Natural killer cell (primary cell): ENCODE data around the gene ARHGEF39. TPM values are rescaled to one million over a fixed set of nuclear protein-coding genes. Genes with fewer than 3 reads are reported as not detected.

Experiments
- ATAC-seq, 3 donors: fragments of 150-1000 bp in 2 of 3; fragments of 200-7000 bp in 1 of 3; cut with Tn5 transposase; 1 replicate in 1 of 3; 2 replicates in 2 of 3; pipeline ENCODE4 v1.10.0; 2021; ENCODE audit warnings: mild to moderate bottlenecking in 2 of 3, moderate library complexity in 2 of 3
- DNase-seq, 2 donors: peaks; one replicate each; pipeline versions ENCODE4 v3.0.0 to v3.0.0-alpha.2; 2013 to 2021; ENCODE audit warnings: mixed read lengths in 1 of 2
- H3K27ac ChIP-seq: one replicate; pipeline ENCODE4 v1.5.1; 2013; ENCODE audit warnings: mild to moderate bottlenecking, low read length
- H3K27me3 ChIP-seq: one replicate; pipeline ENCODE4 v1.6.1; 2013; ENCODE audit warnings: low read length; ENCODE audit not compliant: control insufficient read depth, insufficient read depth
- H3K36me3 ChIP-seq: one replicate; pipeline ENCODE4 v1.6.1; 2013; ENCODE audit warnings: low read length; ENCODE audit not compliant: control insufficient read depth, insufficient read depth
- H3K4me1 ChIP-seq: one replicate; pipeline ENCODE4 v1.6.1; 2013; ENCODE audit warnings: low read length; ENCODE audit not compliant: control insufficient read depth, insufficient read depth
- H3K4me3 ChIP-seq: one replicate; pipeline ENCODE4 v1.5.1; 2013; ENCODE audit warnings: low read length
- H3K9me3 ChIP-seq: one replicate; pipeline ENCODE4 v1.6.1; 2013; ENCODE audit warnings: low read length; ENCODE audit not compliant: control insufficient read depth, insufficient read depth
- H3K27ac Mint-ChIP-seq, 2 donors: one replicate each; pipeline ENCODE4 v1.8.0; 2022; ENCODE audit warnings: mild to moderate bottlenecking in 2 of 2, mixed read lengths in 2 of 2, moderate library complexity in 1 of 2
- H3K27me3 Mint-ChIP-seq, 2 donors: one replicate each; pipeline ENCODE4 v1.8.0; 2022; ENCODE audit warnings: low read depth in 2 of 2, mixed read lengths in 2 of 2
- H3K36me3 Mint-ChIP-seq: one replicate; pipeline ENCODE4 v1.8.0; 2022; ENCODE audit warnings: mixed read lengths
- H3K4me1 Mint-ChIP-seq, 2 donors: one replicate each; pipeline ENCODE4 v1.8.0; 2022; ENCODE audit warnings: mixed read lengths in 2 of 2
- H3K4me3 Mint-ChIP-seq: one replicate; pipeline ENCODE4 v1.8.0; 2022; ENCODE audit warnings: mild to moderate bottlenecking, moderate library complexity, mixed read lengths
- H3K9me3 Mint-ChIP-seq, 2 donors: one replicate each; pipeline ENCODE4 v1.8.0; 2022; ENCODE audit warnings: mixed read lengths in 2 of 2
- CTCF ChIP-seq: fragments of 200-600 bp; IDR thresholded peaks from one replicate; pipeline ENCODE4 v1.8.0; 2022; ENCODE audit warnings: antibody characterized with exemption
- WGBS: methylation state at CpG from one replicate; pipeline ENCODE4 v1.1.7; 2013; ENCODE audit warnings: missing lambda C conversion rate; ENCODE audit not compliant: insufficient coverage; 5-methylcytosine and 5-hydroxymethylcytosine counted together
- intact Hi-C: fragments of 100-400 bp; cut with micrococcal nuclease; formaldehyde crosslinking; loops from one replicate; pipeline ENCODE4 v1.14.2; 2022
- total RNA-seq, 4 donors: library from RNA; stranded (reverse); fragments of 120-200 nt in 1 of 4; gene quantifications; one replicate each; pipeline versions ENCODE4 v1.2.3 to v1.2.4, GENCODE V29; 2013 to 2022

ARHGEF39 gene
- total RNA-seq, 3 donors from 2014 or later (not counting 1 experiment from before 2014, with no cell fraction given), result 1.3 to 3.2 (median 1.5) TPM

DNA sequence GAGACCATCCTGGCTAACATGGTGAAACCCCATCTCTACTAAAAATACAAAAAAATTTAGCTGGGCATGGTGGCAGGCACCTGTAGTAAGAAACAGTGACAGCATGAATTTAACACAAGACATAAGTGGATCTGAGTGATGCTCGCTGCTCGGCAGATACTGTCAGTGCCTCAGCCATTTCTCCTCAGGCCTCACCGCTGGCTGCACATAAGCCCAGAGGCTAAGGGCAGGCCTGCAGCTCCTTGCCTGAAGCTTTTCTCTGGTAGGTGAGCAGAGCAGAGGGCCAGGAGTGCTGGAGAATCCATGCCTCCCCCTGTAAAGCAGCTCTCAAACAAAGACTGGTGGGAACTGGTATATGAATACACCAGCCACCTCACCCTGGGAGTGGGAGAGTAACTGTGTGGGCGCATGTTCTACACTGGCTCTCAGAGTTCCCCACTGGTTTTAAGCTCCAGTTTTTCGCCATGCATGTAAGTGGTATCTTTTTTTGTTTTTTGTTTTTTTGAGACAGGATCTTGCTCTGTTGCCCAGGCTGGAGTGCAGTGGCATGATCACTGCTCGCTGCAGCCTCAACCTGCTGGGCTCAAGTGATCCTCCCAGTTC is 36.5 kb downstream of the ARHGEF39 start:
- DNase-seq, result no peak
- H3K27ac ChIP-seq, result no peak overlapping the region
- no peaks in the 10 kb centered on the region for H3K9me3 Mint-ChIP-seq
- no peaks in the 10 kb centered on the region for H3K4me1 ChIP-seq
- H3K36me3 Mint-ChIP-seq, result no peaks in the 10 kb centered on the region
- peaks cover 0 to 8% of the 10 kb centered on the region in 2 donors for H3K4me1 Mint-ChIP-seq
- no peaks in the 10 kb centered on the region for H3K27me3 Mint-ChIP-seq
- H3K27ac Mint-ChIP-seq, result no peak overlapping the region
- intact Hi-C loops, result no loop called here
- no peaks in the 10 kb centered on the region for H3K36me3 ChIP-seq
- H3K27me3 ChIP-seq, result no peaks in the 10 kb centered on the region
- no peak for TF ChIP-seq CTCF
- 98% methylated on average over 6 of the region's 6 CpGs for WGBS
- no peak overlapping the region for H3K4me3 ChIP-seq
- no peak for ATAC-seq
- no peak overlapping the region for H3K4me3 Mint-ChIP-seq
- H3K9me3 ChIP-seq, result no peaks in the 10 kb centered on the region

DNA sequence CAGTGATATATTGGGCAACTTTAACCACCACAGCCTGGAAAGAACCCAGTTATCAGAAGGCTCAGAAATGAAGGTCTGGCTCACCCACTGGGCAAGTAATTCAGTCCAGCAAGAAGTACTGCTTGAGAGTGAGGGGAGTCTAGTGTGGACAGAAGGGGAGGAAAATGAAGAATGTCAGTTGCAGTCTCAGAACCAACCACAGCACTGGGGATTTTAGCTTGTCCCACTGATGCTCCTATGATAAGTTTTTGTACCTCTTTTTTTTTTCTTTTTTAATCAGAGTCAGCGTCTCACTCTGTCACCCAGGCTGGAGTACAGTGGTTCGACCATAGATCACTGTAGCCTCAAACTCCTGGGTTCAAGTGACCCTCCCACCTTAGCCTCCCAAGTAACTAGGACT is 37.4 kb downstream of the ARHGEF39 start:
- Histone ChIP-seq H3K27me3 (no peaks in the 10 kb centered on the region), H3K4me1 (no peaks in the 10 kb centered on the region), H3K4me3 (no peak overlapping the region), H3K9me3 (no peaks in the 10 kb centered on the region), H3K27ac (no peak overlapping the region), H3K36me3 (no peaks in the 10 kb centered on the region)
- intact Hi-C loops, result no loop called here
- Mint-ChIP-seq H3K9me3 (no peaks in the 10 kb centered on the region), H3K4me3 (no peak overlapping the region), H3K27ac (no peak overlapping the region), H3K27me3 (no peaks in the 10 kb centered on the region), H3K36me3 (no peaks in the 10 kb centered on the region), H3K4me1 (peaks cover 0 to 8% of the 10 kb centered on the region in 2 donors)
- DNase-seq (no peak), ATAC-seq (no peak)
- TF ChIP-seq CTCF, result no peak
- 87% methylated on average over 2 of the region's 2 CpGs for WGBS

DNA sequence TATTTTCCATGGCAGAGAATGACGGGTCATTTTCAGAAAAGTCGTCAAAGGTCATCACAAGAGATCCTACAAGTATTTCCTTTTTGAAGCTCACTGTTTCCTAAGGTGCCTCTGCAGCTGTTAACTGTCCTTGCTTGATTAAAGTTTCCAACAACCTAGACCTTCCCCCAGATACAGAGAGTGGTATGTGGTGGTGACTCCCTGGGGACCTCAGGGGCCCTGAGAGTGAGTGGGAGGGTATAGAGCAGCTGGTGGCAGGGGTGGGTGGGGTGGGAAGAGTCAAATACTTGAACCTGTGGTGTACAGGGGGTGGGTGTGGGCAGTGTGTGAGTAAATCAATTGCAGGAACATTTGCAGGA is 45.2 kb downstream of the ARHGEF39 start:
- Mint-ChIP-seq H3K4me3 (peak overlapping the region; percentile 96), H3K27me3 (no peaks in the 10 kb centered on the region), H3K27ac (peak overlapping the region; percentile 98 to 99), H3K36me3 (no peaks in the 10 kb centered on the region), H3K4me1 (peaks cover 57 to 61% of the 10 kb centered on the region in 2 donors), H3K9me3 (no peaks in the 10 kb centered on the region)
- Histone ChIP-seq H3K36me3 (no peaks in the 10 kb centered on the region), H3K4me3 (no peak overlapping the region), H3K4me1 (peaks cover 52% of the 10 kb centered on the region), H3K27ac (peak overlapping the region; percentile 97), H3K9me3 (no peaks in the 10 kb centered on the region), H3K27me3 (no peaks in the 10 kb centered on the region)
- WGBS, result 0% methylated on average over 2 of the region's 2 CpGs
- no peak for TF ChIP-seq CTCF
- ATAC-seq, result peak; percentile 6 to 16 (median 10)
- intact Hi-C loops, result loop anchor here (1.0 to 5.0 kb wide), 3 partner anchors 15 to 113 kb away; partner anchors contain the start of genes CREB3 and TLN1
- no peak for DNase-seq
